Activated CD4-positive, alpha-beta T cell treated with anti-CD3 and anti-CD28 coated beads, Interleukin-2, amount 50 U/mL, for 4 hours (primary cell): Measurements from ENCODE around the gene SMCO4.
A peak's percentile ranks its signal among the peaks of the same experiment; 100 is the strongest.
"Not testable (repeated sequence)": the region's sequence is repeated elsewhere in the genome, so short reads cannot be mapped to it uniquely, and the experiment has no call there.

Source experiments
- DNase-seq, 2 experiments: peaks; one replicate each; pipeline ENCODE4 v3.0.0-alpha.2; 2020

SMCO4 gene

DNA sequence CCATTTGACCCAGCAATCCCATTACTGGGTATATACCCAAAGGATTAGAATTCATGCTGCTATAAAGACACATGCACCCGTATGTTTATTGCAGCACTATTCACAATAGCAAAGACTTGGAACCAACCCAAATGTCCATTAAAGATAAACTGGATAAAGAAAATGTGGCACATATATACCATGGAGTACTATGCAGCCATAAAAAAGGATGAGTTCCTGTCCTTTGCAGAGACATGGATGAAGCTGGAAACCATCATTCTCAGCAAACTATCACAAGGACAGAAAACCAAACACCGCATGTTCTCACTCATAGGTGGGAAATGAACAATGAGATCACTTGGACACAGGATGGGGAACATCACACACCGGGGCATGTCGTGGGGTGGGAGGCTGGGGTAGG lies 79.5 kb downstream of the SMCO4 start:
- not testable (repeated sequence) for DNase-seq

- no peak for DNase-seq
Observed at GRCh38 chr11:93458286-93458685, 84.9 kb downstream of the SMCO4 start.

GRCh38 chr11:93444617-93445073 lies 98.5 kb downstream of the SMCO4 start:
- DNase-seq = peak; percentile 9 to 15

GRCh38 chr11:93443232-93443631 lies 100.0 kb downstream of the SMCO4 start:
- not testable (repeated sequence) for DNase-seq

DNA sequence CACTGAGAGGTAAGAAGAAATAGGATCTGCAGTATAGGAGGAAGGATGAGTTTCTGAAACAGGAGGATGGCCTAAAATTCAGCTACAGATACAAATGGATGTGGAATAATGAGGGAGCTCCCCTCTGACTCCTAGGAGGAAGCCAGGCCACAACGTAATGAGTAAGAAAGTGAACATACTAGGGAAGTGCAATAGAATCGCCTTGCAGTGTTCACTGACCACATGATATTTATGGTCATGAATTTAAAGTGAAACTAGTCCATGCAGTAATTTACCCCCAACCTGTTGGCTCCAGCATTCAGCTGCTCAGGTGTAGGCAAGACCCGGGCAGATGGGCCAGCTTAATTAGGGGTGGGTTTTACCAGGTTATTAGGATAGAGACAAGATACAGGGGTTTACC lies 110.9 kb downstream of the SMCO4 start:
- no peak for DNase-seq
